Motor neuron (in vitro differentiated cells): Measurements from ENCODE around the gene TLR3. TPM values are rescaled to one million over a fixed set of nuclear protein-coding genes. Genes with fewer than 3 reads are reported as not detected.
"Not testable (repeated sequence)": the region's sequence is repeated elsewhere in the genome, so short reads cannot be mapped to it uniquely, and the experiment has no call there.

Source experiments
- ATAC-seq, 8 experiments: fragments of 200-7000 bp; cut with Tn5 transposase; replicated peaks in 6 of 8; 2 replicates each; pipeline ENCODE4 v1.8.0; 2021; ENCODE audit warnings: mild to moderate bottlenecking in 8 of 8, moderate library complexity in 8 of 8
- H3K27ac ChIP-seq, 2 donors: fragments of 250-450 bp; sonication (Bioruptor Pico); 2 replicates each; pipeline ENCODE4 v1.9.0; 2021; ENCODE audit warnings: antibody characterized with exemption in 2 of 2, mild to moderate bottlenecking in 2 of 2, moderate library complexity in 1 of 2
- H3K4me1 ChIP-seq, 2 donors: fragments of 250-450 bp; sonication (Bioruptor Pico); replicated peaks in 1 of 2; 2 replicates each; pipeline ENCODE4 v1.6.1; 2021; ENCODE audit warnings: antibody characterized with exemption in 2 of 2, mild to moderate bottlenecking in 2 of 2, moderate library complexity in 1 of 2
- H3K4me3 ChIP-seq, 5 donors: fragments of 250-450 bp; sonication (Bioruptor Pico); 2 replicates each; pipeline ENCODE4 v1.9.0; 2021; ENCODE audit warnings: antibody characterized with exemption in 5 of 5, mild to moderate bottlenecking in 5 of 5, moderate library complexity in 4 of 5
- WGBS, 10 experiments: fragments of 450-650 bp; shearing (Covaris generic); methylation state at CpG; one replicate each; pipeline ENCODE4 v1.0.0; 2022; 5-methylcytosine and 5-hydroxymethylcytosine counted together
- in situ Hi-C, 9 experiments: fragments of 400-800 bp; cut with MboI; loops; one replicate each; pipeline ENCODE4 v1.15.0; 2021; ENCODE audit warnings: low sequenced_read_pairs in 9 of 9, low pct_unique_long_range_greater_than_20kb in 2 of 9; ENCODE audit not compliant: unreplicated experiment in 9 of 9
- total RNA-seq, 8 experiments: library from RNA; unstranded; fragments of 300-600 nt; gene quantifications; 2 replicates each; pipeline versions ENCODE4 v1.2.3 to v1.2.4, GENCODE V29; 2022

Gene TLR3
- total RNA-seq, 8 experiments from 2014 or later: 0.04 to 13.6 (median 1.2) TPM

- in situ Hi-C loops: loop anchor here in 2 of 9 experiments (25.0 kb wide), 2 partner anchors 393 to 418 kb away; no protein-coding TSS in a partner anchor
- ATAC-seq: no peak
- no peak overlapping the region for H3K4me3 ChIP-seq
- WGBS, 10 experiments: 63 to 100% (median 64%) methylated on average over 1 to 2 of the region's 3 CpGs; no CpG with 5 or more reads in 7 of the 10 experiments
- H3K4me1 ChIP-seq: peaks cover 20 to 22% of the 10 kb centered on the region in 2 donors
- no peak overlapping the region for H3K27ac ChIP-seq
Measured at GRCh38 chr4:186030795-186031194, 38.2 kb upstream of the TLR3 start.

- in situ Hi-C loops: loop anchor here in 2 of 9 experiments (25.0 kb wide), 2 partner anchors 395 to 420 kb away; no protein-coding TSS in a partner anchor
- no peak for ATAC-seq
- H3K4me1 ChIP-seq: peaks cover 20 to 22% of the 10 kb centered on the region in 2 donors
- H3K27ac ChIP-seq: no peak overlapping the region
- H3K4me3 ChIP-seq: no peak overlapping the region
- 0 to 44% (median 44%) methylated on average over 1 of the region's 1 CpG; no CpG with 5 or more reads in 7 of the 10 experiments for WGBS, 10 experiments
Measured at GRCh38 chr4:186032259-186032658, 36.7 kb upstream of the TLR3 start.

- in situ Hi-C loops: loop anchor here in 2 of 9 experiments (25.0 kb wide), 2 partner anchors 396 to 421 kb away; no protein-coding TSS in a partner anchor
- H3K4me1 ChIP-seq: peaks cover 20 to 22% of the 10 kb centered on the region in 2 donors
- 36 to 100% (median 94%) methylated on average over 1 to 3 of the region's 3 CpGs; no CpG with 5 or more reads in 2 of the 10 experiments for WGBS, 10 experiments
- no peak overlapping the region for H3K4me3 ChIP-seq
- no peak for ATAC-seq
- H3K27ac ChIP-seq: no peak overlapping the region
Measured at GRCh38 chr4:186033027-186033426, 35.9 kb upstream of the TLR3 start.

GRCh38 chr4:186034613-186035012, 34.3 kb upstream of the TLR3 start:
- ATAC-seq, H3K4me3 ChIP-seq, H3K27ac ChIP-seq: not testable (repeated sequence)
- in situ Hi-C loops: loop anchor here in 2 of 9 experiments (25.0 kb wide), 2 partner anchors 397 to 422 kb away; no protein-coding TSS in a partner anchor
- 0 to 100% (median 92%) methylated on average over 1 to 5 of the region's 7 CpGs; no CpG with 5 or more reads in 5 of the 10 experiments for WGBS, 10 experiments
- peaks cover 18 to 19% of the 10 kb centered on the region in 2 donors for H3K4me1 ChIP-seq

- Histone ChIP-seq H3K4me3 (no peak overlapping the region), H3K4me1 (no peaks in the 10 kb centered on the region), H3K27ac (no peak overlapping the region)
- WGBS, 10 experiments: 31 to 100% (median 81%) methylated on average over 2 to 5 of the region's 6 CpGs; no CpG with 5 or more reads in 2 of the 10 experiments
- in situ Hi-C loops: loop anchor here in 2 of 9 experiments (25.0 kb wide), 2 partner anchors 400 to 425 kb away; no protein-coding TSS in a partner anchor
- ATAC-seq: no peak
Measured at GRCh38 chr4:186036976-186037581, 31.9 kb upstream of the TLR3 start.

- Histone ChIP-seq H3K4me1 (no peaks in the 10 kb centered on the region), H3K27ac (no peak overlapping the region), H3K4me3 (no peak overlapping the region)
- 0 to 40% (median 0%) methylated on average over 1 to 9 of the region's 12 CpGs; no CpG with 5 or more reads in 1 of the 10 experiments for WGBS, 10 experiments
- in situ Hi-C loops: loop anchor here in 2 of 9 experiments (25.0 kb wide), 2 partner anchors 401 to 426 kb away; no protein-coding TSS in a partner anchor
- peak; percentile 52 to 88 (median 66) for ATAC-seq
Measured at GRCh38 chr4:186037692-186038658, 31.0 kb upstream of the TLR3 start.

GRCh38 chr4:186039697-186040096, 29.3 kb upstream of the TLR3 start:
- in situ Hi-C loops: loop anchor here in 2 of 9 experiments (25.0 kb wide), 2 partner anchors 402 to 427 kb away; no protein-coding TSS in a partner anchor
- H3K4me1 ChIP-seq: no peaks in the 10 kb centered on the region
- no peak overlapping the region for H3K4me3 ChIP-seq
- peak in 2 of 8 experiments; percentile 9 to 16 for ATAC-seq
- WGBS, 10 experiments: 51 to 92% (median 81%) methylated on average over 1 to 13 of the region's 16 CpGs; no CpG with 5 or more reads in 2 of the 10 experiments
- H3K27ac ChIP-seq: no peak overlapping the region

GRCh38 chr4:186040316-186040715, 28.6 kb upstream of the TLR3 start:
- no peak for ATAC-seq
- in situ Hi-C loops: loop anchor here in 2 of 9 experiments (25.0 kb wide), 2 partner anchors 403 to 428 kb away; no protein-coding TSS in a partner anchor
- WGBS, 10 experiments: 44 to 100% (median 88%) methylated on average over 1 to 11 of the region's 12 CpGs; no CpG with 5 or more reads in 3 of the 10 experiments

GRCh38 chr4:186047501-186047900, 21.5 kb upstream of the TLR3 start:
- not testable (repeated sequence) for H3K4me1 ChIP-seq, H3K4me3 ChIP-seq, H3K27ac ChIP-seq, ATAC-seq
- WGBS, 10 experiments: 0 to 100% (median 62%) methylated on average over 1 to 3 of the region's 5 CpGs; no CpG with 5 or more reads in 4 of the 10 experiments
- in situ Hi-C loops: loop anchor here in 2 of 9 experiments (25.0 kb wide), 2 partner anchors 410 to 435 kb away; no protein-coding TSS in a partner anchor

More at GRCh38 chr4:186040316-186040715, 28.6 kb upstream of the TLR3 start:
- no peak overlapping the region for H3K4me3 ChIP-seq
- no peaks in the 10 kb centered on the region for H3K4me1 ChIP-seq
- H3K27ac ChIP-seq: no peak overlapping the region

- H3K4me1 ChIP-seq, H3K4me3 ChIP-seq, ATAC-seq, H3K27ac ChIP-seq, in situ Hi-C loops: not testable (repeated sequence)
- whole genome bisulfite sequencing, 10 experiments: 0 to 100% (median 73%) methylated on average over 1 to 7 of the region's 8 CpGs; no CpG with 5 or more reads in 1 of the 10 experiments
Measured at GRCh38 chr4:186050135-186050534, 18.8 kb upstream of the TLR3 start.

GRCh38 chr4:186051096-186051495, 17.9 kb upstream of the TLR3 start:
- Histone ChIP-seq H3K27ac (no peak overlapping the region), H3K4me1 (no peaks in the 10 kb centered on the region), H3K4me3 (no peak overlapping the region)
- peak in 2 of 8 experiments; percentile 55 to 59 for ATAC-seq
- WGBS, 10 experiments: 45 to 100% (median 80%) methylated on average over 1 to 10 of the region's 11 CpGs; no CpG with 5 or more reads in 3 of the 10 experiments
- in situ Hi-C loops: no loop called here

- H3K4me3 ChIP-seq: no peak overlapping the region
- H3K27ac ChIP-seq: no peak overlapping the region
- 60 to 100% (median 94%) methylated on average over 1 to 4 of the region's 6 CpGs; no CpG with 5 or more reads in 2 of the 10 experiments for WGBS, 10 experiments
- no peak for ATAC-seq
- in situ Hi-C loops: no loop called here
- no peaks in the 10 kb centered on the region for H3K4me1 ChIP-seq
Measured at GRCh38 chr4:186058253-186058979, 10.5 kb upstream of the TLR3 start.
